H1 (cell line): ENCODE measurements around the gene PLCL2. TPM values are rescaled to one million over a fixed set of nuclear protein-coding genes. Genes with fewer than 3 reads are reported as not detected.

Experiments
- HDAC2 ChIP-seq, 2 experiments: fragments of 300-600 bp in 1 of 2; sonication (generic) in 1 of 2; IDR thresholded peaks; 2 replicates each; pipeline ENCODE4 v1.6.1; 2011 to 2012; ENCODE audit warnings: low read depth in 2 of 2, low read length in 2 of 2, mild to moderate bottlenecking in 2 of 2, moderate library complexity in 2 of 2, borderline replicate concordance in 1 of 2, inconsistent platforms in 1 of 2
- PHF8 ChIP-seq: fragments of 200-600 bp; sonication (generic); conservative IDR thresholded peaks from 2 replicates; pipeline ENCODE4 v1.7.1; 2012; ENCODE audit warnings: low read depth, mild to moderate bottlenecking, inconsistent platforms, low read length, moderate library complexity
- polyA plus RNA-seq, 7 experiments: library from polyadenylated mRNA; depleted of rRNA in 3 of 7; stranded (reverse) in 5 of 7; unstranded in 2 of 7; fragments of >200 nt in 5 of 7; fragments of 200-250 nt in 2 of 7; gene quantifications; 1 replicate in 5 of 7; 2 replicates in 1 of 7; 4 replicates in 1 of 7; pipeline versions ENCODE4 v1.2.1 to v1.2.3, GENCODE V29; 2011 to 2013; ENCODE audit warnings: missing spikeins in 2 of 7, mixed read lengths in 2 of 7
- total RNA-seq: library from RNA; stranded (reverse); fragmentation: NEBNext Ultra II Directional; extraction: Animal tissue kit (Norgen Biotek cat#: 25700); gene quantifications from 2 replicates; pipeline ENCODE4 v1.2.1, GENCODE V29; 2021

PLCL2 gene
- total and polyA plus RNA-seq, 2 of the 8 experiments (the other 6 are each of a cell fraction or from before 2014, with no cell fraction given), result 3.5 to 6.8 TPM

DNA sequence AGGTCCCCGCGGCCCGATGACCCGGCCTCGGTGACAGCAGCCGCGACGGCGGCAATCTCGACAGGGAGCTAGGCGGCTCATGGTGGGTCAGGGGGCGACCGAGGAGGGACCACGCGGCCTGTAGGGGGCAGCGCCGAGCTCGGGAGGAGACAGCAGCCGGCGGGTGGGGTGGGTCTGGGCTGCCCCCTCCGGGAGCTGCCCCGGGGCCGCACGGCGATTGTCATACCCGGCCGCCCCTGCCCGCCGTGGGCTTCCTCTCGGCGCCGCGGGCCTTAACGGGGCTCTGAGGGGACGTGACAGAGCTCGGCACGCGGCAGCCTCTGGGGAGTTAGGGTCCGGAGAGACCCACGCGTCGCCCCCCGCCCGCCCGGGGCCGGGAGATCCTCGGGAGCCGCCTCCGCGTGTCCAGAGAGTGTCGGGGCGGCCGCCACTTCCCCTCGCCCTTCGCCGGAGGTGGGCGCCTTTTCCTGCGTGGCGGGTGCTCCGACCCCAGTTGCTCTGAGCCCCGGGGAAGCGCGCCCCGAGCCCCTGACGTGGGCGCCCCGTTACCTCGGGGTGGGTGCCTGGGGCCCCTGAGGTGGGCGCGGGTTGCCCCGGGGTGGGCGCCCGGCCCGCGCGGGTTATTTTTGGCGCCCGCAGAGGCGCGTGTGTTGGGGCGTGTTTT, 539 bp upstream of the PLCL2 start (continued):
- TF ChIP-seq PHF8, result no peak
- peak in 1 of 2 experiments; percentile 48; a peak in 1 of 4 replicates for TF ChIP-seq HDAC2 (IDR thresholded peaks at IDR 0.05; ENCODE audit: borderline replicate concordance in 1 of 2, low read depth in 2 of 2, low read length in 2 of 2)
- TF ChIP-seq, all 59 proteins: peak for 17
